ENCODE data around the gene OTOF. TPM values are rescaled to one million over a fixed set of nuclear protein-coding genes. Genes with fewer than 3 reads are reported as not detected.

Gene OTOF
- total RNA-seq, 1 donor from 2014 or later, result not detected

DNA sequence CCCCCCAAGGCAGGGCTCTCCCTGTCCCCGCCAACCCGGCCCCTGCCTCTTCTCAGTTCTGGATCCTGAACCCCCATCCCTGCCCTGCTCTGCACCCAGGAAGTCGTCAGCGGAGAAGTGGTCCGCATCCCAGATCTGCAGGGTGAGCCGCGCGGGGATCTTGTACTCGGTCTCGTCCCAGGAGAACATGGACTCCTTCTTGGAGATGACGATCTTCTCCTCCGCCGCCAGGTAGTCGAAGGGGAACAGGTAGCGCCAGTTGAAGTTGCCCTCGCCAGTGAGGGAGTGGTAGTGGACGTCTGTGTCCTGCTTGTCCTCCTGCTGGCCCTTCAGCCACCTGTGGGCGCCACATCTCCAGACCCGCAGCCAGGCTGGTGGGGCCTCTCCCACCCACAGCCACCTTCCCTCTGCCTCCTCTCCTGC, 16.3 kb downstream of the OTOF start:
- TF ChIP-seq CTCF (conservative IDR thresholded peaks at IDR 0.05; ENCODE audit: low read depth, low read length), result no peak
- no peak overlapping the region for H3K4me3 ChIP-seq (ENCODE audit: low read depth, low read length)
- no peak for DNase-seq (ENCODE audit: low read depth)

- TF ChIP-seq CTCF (conservative IDR thresholded peaks at IDR 0.05; ENCODE audit: low read depth, low read length), result no peak
- no peak overlapping the region for H3K4me3 ChIP-seq (ENCODE audit: low read depth, low read length)
- no peak for DNase-seq (ENCODE audit: low read depth)
These were observed 17.3 kb downstream of the OTOF start for GRCh38 chr2:26460613-26461031.

GRCh38 chr2:26459991-26460612, 17.8 kb downstream of the OTOF start:
- no peak for TF ChIP-seq CTCF (conservative IDR thresholded peaks at IDR 0.05; ENCODE audit: low read depth, low read length)
- DNase-seq (ENCODE audit: low read depth), result no peak
- no peak overlapping the region for H3K4me3 ChIP-seq (ENCODE audit: low read depth, low read length)

GRCh38 chr2:26458365-26459042, 19.4 kb downstream of the OTOF start:
- no peak for DNase-seq (ENCODE audit: low read depth)
- no peak overlapping the region for H3K4me3 ChIP-seq (ENCODE audit: low read depth, low read length)
- no peak for TF ChIP-seq CTCF (conservative IDR thresholded peaks at IDR 0.05; ENCODE audit: low read depth, low read length)

GRCh38 chr2:26457695-26458364, 20.1 kb downstream of the OTOF start:
- H3K4me3 ChIP-seq (ENCODE audit: low read depth, low read length), result no peak overlapping the region
- no peak for DNase-seq (ENCODE audit: low read depth)
- no peak for TF ChIP-seq CTCF (conservative IDR thresholded peaks at IDR 0.05; ENCODE audit: low read depth, low read length)

DNA sequence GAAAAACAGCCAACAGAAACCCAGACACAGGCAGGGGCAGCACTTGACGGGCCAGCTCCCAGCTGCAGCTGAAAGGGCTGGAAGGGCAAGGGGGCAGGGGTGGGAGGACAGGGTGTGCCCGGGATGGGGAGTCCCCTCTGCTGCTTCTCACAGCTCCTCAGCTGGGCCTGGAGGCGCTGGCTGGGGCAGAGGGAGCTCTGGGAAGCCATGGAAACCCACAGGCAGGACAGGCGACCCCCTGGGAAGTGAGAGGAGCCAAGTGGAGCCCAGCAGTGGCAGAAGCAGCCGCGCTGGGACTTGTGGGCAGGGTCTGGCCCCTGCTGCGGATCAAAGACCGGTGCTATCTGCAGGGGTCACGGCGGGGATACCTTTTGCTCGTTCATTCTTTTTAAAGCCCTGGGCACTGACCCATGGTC, 20.7 kb downstream of the OTOF start:
- TF ChIP-seq CTCF (conservative IDR thresholded peaks at IDR 0.05; ENCODE audit: low read depth, low read length), result no peak
- no peak for DNase-seq (ENCODE audit: low read depth)
- H3K4me3 ChIP-seq (ENCODE audit: low read depth, low read length), result no peak overlapping the region

All from epithelial cell of proximal tubule (primary cell).